ENCODE results near the gene DPEP2NB.

GRCh38 chr16:68059804-68060203 lies 44.1 kb upstream of the DPEP2NB start:
- TF ChIP-seq CTCF (IDR thresholded peaks at IDR 0.05) (no peak), POLR2AphosphoS5 (IDR thresholded peaks at IDR 0.05) (no peak), POLR2A (IDR thresholded peaks at IDR 0.05) (no peak)
